ENCODE results near the gene INSYN1. TPM values are rescaled to one million over a fixed set of nuclear protein-coding genes. Genes with fewer than 3 reads are reported as not detected.

INSYN1 gene
- total RNA-seq, 4 donors from 2014 or later: 22.7 to 70.1 (median 45.7) TPM

GRCh38 chr15:73748730-73749129 lies 4.4 kb downstream of the INSYN1 start:
- no peak for DNase-seq (ENCODE audit: low spot score in 2 of 2)
- peaks cover 28% of the 10 kb centered on the region for H3K4me1 ChIP-seq
- no peak overlapping the region for H3K27ac ChIP-seq
- no peaks in the 10 kb centered on the region for H3K9me3 ChIP-seq
- H3K27me3 ChIP-seq: peaks cover 16% of the 10 kb centered on the region
- H3K36me3 ChIP-seq: no peaks in the 10 kb centered on the region
- TF ChIP-seq EP300 (IDR thresholded peaks at IDR 0.05) (no peak), POLR2AphosphoS5 (IDR thresholded peaks at IDR 0.05) (no peak), POLR2A (IDR thresholded peaks at IDR 0.05) (no peak), CTCF (IDR thresholded peaks at IDR 0.05) (no peak)
- 70% methylated on average over 6 of the region's 6 CpGs for WGBS
- H3K4me3 ChIP-seq: no peak overlapping the region

- H3K9me3 ChIP-seq: no peaks in the 10 kb centered on the region
- no peak overlapping the region for H3K4me3 ChIP-seq
- H3K36me3 ChIP-seq: no peaks in the 10 kb centered on the region
- no peak overlapping the region for H3K27ac ChIP-seq
- peaks cover 24% of the 10 kb centered on the region for H3K4me1 ChIP-seq
- no peak for DNase-seq (ENCODE audit: low spot score in 2 of 2)
- WGBS: 90% methylated on average over 11 of the region's 11 CpGs
- peaks cover 16% of the 10 kb centered on the region for H3K27me3 ChIP-seq
- TF ChIP-seq EP300 (IDR thresholded peaks at IDR 0.05) (no peak), POLR2A (IDR thresholded peaks at IDR 0.05) (no peak), CTCF (IDR thresholded peaks at IDR 0.05) (no peak), POLR2AphosphoS5 (IDR thresholded peaks at IDR 0.05) (no peak)
These were observed 5.1 kb downstream of the INSYN1 start for GRCh38 chr15:73747847-73748590.

DNA sequence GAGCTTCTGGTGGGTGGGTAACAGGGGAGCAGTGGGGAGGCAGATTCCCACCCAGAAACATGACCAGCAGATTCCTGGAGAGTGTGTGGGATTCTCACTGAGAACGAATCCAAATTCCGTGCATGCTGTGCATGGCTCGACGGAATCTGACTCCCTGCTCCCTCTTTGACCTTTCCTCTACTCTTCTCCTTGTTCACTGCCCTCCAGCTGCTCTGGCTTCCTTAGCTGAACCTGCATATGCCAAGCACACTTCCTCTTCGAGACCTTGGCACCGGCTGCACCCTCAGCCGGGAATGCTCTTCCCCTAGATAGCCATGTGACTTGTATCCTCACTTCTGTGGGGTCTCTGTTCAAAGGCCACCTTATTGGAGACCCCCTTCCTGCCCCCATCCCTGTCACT lies 6.3 kb downstream of the INSYN1 start:
- H3K36me3 ChIP-seq: no peaks in the 10 kb centered on the region
- peaks cover 22% of the 10 kb centered on the region for H3K4me1 ChIP-seq
- no peaks in the 10 kb centered on the region for H3K9me3 ChIP-seq
- peaks cover 6% of the 10 kb centered on the region for H3K27me3 ChIP-seq
- no peak for DNase-seq (ENCODE audit: low spot score in 2 of 2)
- H3K4me3 ChIP-seq: no peak overlapping the region
- TF ChIP-seq POLR2A (IDR thresholded peaks at IDR 0.05): no peak
- WGBS: 40% methylated on average over 7 of the region's 7 CpGs
- no peak overlapping the region for H3K27ac ChIP-seq

DNA sequence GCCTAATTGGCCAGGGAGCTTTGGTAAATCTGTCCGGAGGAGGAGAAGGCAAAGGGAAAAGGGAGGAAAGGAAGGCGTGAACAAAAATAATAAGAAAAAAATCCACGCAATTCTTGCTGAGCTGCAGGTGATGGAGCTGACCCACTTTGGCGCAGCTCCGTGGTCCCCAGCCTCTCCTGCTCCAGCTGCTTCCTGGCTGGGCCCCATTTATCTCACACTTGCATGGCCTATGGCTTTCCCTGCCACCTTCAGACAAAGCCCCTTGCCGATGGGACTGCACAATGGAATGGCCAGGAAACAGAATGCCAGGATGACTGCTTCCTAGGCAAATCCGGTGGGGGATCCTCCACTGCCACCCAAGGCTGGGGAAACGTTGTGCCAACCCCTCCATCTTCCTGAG lies 6.9 kb downstream of the INSYN1 start:
- TF ChIP-seq CTCF (IDR thresholded peaks at IDR 0.05) (no peak), POLR2A (IDR thresholded peaks at IDR 0.05) (no peak), EP300 (IDR thresholded peaks at IDR 0.05) (no peak), POLR2AphosphoS5 (IDR thresholded peaks at IDR 0.05) (no peak)
- Histone ChIP-seq H3K36me3 (no peaks in the 10 kb centered on the region), H3K9me3 (no peaks in the 10 kb centered on the region), H3K4me3 (no peak overlapping the region), H3K4me1 (peaks cover 18% of the 10 kb centered on the region), H3K27me3 (peaks cover 3% of the 10 kb centered on the region), H3K27ac (no peak overlapping the region)
- 66% methylated on average over 8 of the region's 8 CpGs for WGBS
- no peak for DNase-seq (ENCODE audit: low spot score in 2 of 2)

DNA sequence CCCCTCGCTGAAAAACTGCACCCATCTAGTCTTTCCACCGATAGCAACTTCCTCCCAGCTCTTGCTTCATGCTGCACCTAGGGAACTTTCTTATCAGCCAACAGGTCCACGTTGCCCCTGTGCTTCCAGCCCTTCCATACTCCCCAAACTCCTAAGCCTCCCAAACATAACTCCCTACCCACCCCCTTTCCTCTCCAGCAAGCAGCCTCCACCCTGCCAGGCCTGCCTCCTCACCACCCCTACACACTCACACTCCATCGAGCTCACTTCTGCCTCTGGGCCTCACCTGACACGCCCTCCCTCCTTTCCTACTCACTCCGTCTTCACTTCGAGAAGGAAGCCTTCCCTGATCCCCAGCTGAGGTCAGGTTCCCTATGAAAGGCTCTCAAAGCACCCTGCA lies 8.1 kb downstream of the INSYN1 start:
- Histone ChIP-seq H3K27ac (no peak overlapping the region), H3K4me3 (no peak overlapping the region), H3K4me1 (peaks cover 13% of the 10 kb centered on the region), H3K27me3 (peaks cover 3% of the 10 kb centered on the region), H3K9me3 (no peaks in the 10 kb centered on the region), H3K36me3 (no peaks in the 10 kb centered on the region)
- 68% methylated on average over 7 of the region's 7 CpGs for WGBS
- no peak for DNase-seq (ENCODE audit: low spot score in 2 of 2)
- TF ChIP-seq POLR2A (IDR thresholded peaks at IDR 0.05) (no peak), CTCF (IDR thresholded peaks at IDR 0.05) (no peak), POLR2AphosphoS5 (IDR thresholded peaks at IDR 0.05) (no peak), EP300 (IDR thresholded peaks at IDR 0.05) (no peak)
